WTC11 (cell line): ENCODE measurements around the gene RMDN3. TPM values are rescaled to one million over a fixed set of nuclear protein-coding genes. Genes with fewer than 3 reads are reported as not detected.

ENCODE experiments used
- ATAC-seq: fragments of 200-7000 bp; cut with Tn5 transposase; 2 replicates; pipeline ENCODE4 v1.10.0; 2021; ENCODE audit warnings: mild to moderate bottlenecking, moderate library complexity
- CTCF ChIA-PET: fragments of 300-600 bp; sonication (Branson Sonifier 250); formaldehyde crosslinking; loops from one replicate; lab custom pipeline; 2021; ENCODE audit warnings: antibody characterized with exemption; lab: Charles Lee
- POLR2A ChIA-PET: fragments of 350-600 bp; sonication (Branson Sonifier 250); formaldehyde crosslinking; loops from one replicate; lab custom pipeline; 2021; ENCODE audit warnings: antibody characterized with exemption; lab: Charles Lee
- DNase-seq: peaks from one replicate; pipeline ENCODE4 v3.0.0; 2021; ENCODE audit warnings: low spot score
- H3K27ac Mint-ChIP-seq: 2 replicates; pipeline ENCODE4 v1.8.0; 2021; ENCODE audit warnings: mixed read lengths
- H3K27me3 Mint-ChIP-seq: 2 replicates; pipeline ENCODE4 v1.8.0; 2021; ENCODE audit warnings: low read depth, mild to moderate bottlenecking, moderate library complexity, mixed read lengths
- H3K36me3 Mint-ChIP-seq: 2 replicates; pipeline ENCODE4 v1.8.0; 2021; ENCODE audit warnings: mixed read lengths
- H3K4me1 Mint-ChIP-seq: 2 replicates; pipeline ENCODE4 v1.8.0; 2022; ENCODE audit warnings: mixed read lengths
- H3K4me3 Mint-ChIP-seq: 2 replicates; pipeline ENCODE4 v1.8.0; 2021; ENCODE audit warnings: mild to moderate bottlenecking, moderate library complexity, mixed read lengths
- H3K9me3 Mint-ChIP-seq: 2 replicates; pipeline ENCODE4 v1.8.0; 2021; ENCODE audit warnings: mixed read lengths
- AR ChIP-seq: fragments of 250-450 bp; sonication (Bioruptor Pico); IDR thresholded peaks from 2 replicates; pipeline ENCODE4 v1.9.0; 2021; ENCODE audit warnings: mild to moderate bottlenecking
- ATF1 ChIP-seq: sonication (generic); formaldehyde crosslinking; IDR thresholded peaks from 2 replicates; pipeline ENCODE4 v1.8.1; 2023; ENCODE audit warnings: mild to moderate bottlenecking, moderate library complexity, missing genetic modification reagents
- ATF2 ChIP-seq: sonication (generic); formaldehyde crosslinking; IDR thresholded peaks from 2 replicates; pipeline ENCODE4 v1.8.1; 2022; ENCODE audit warnings: low read depth, missing genetic modification reagents, borderline replicate concordance
- CBFB ChIP-seq: sonication (generic); formaldehyde crosslinking; IDR thresholded peaks from 2 replicates; pipeline ENCODE4 v1.8.1; 2022; ENCODE audit warnings: mild to moderate bottlenecking, low read depth, missing genetic modification reagents
- CDX4 ChIP-seq: fragments of 250-450 bp; sonication (Bioruptor Pico); IDR thresholded peaks from 2 replicates; pipeline ENCODE4 v1.9.0; 2021; ENCODE audit warnings: moderate library complexity, mild to moderate bottlenecking, inconsistent platforms, borderline replicate concordance
- E2F4 ChIP-seq: sonication (generic); formaldehyde crosslinking; IDR thresholded peaks from 2 replicates; pipeline ENCODE4 v1.8.1; 2022; ENCODE audit warnings: low read depth, mild to moderate bottlenecking, moderate library complexity, missing genetic modification reagents, borderline replicate concordance
- E2F5 ChIP-seq: sonication (generic); formaldehyde crosslinking; IDR thresholded peaks from 2 replicates; pipeline ENCODE4 v1.8.1; 2022; ENCODE audit warnings: mild to moderate bottlenecking, moderate library complexity, missing genetic modification reagents
- ETV6 ChIP-seq: sonication (generic); formaldehyde crosslinking; IDR thresholded peaks from 2 replicates; pipeline ENCODE4 v1.8.1; 2022; ENCODE audit warnings: mild to moderate bottlenecking, missing genetic modification reagents
- FOXJ3 ChIP-seq: sonication (generic); formaldehyde crosslinking; IDR thresholded peaks from 2 replicates; pipeline ENCODE4 v1.9.0; 2021; ENCODE audit warnings: missing genetic modification reagents, mild to moderate bottlenecking, borderline replicate concordance
- HMGA2 ChIP-seq: fragments of 250-450 bp; sonication (Bioruptor Pico); IDR thresholded peaks from 2 replicates; pipeline ENCODE4 v1.4.0; 2021; ENCODE audit warnings: mild to moderate bottlenecking, moderate library complexity
- PRDM15 ChIP-seq: sonication (generic); formaldehyde crosslinking; IDR thresholded peaks from 2 replicates; pipeline ENCODE4 v1.8.0; 2022; ENCODE audit warnings: missing genetic modification reagents
- PREB ChIP-seq: sonication (generic); formaldehyde crosslinking; IDR thresholded peaks from 2 replicates; pipeline ENCODE4 v1.8.1; 2022; ENCODE audit warnings: mild to moderate bottlenecking, missing genetic modification reagents, moderate library complexity, borderline replicate concordance
- RELA ChIP-seq: sonication (generic); formaldehyde crosslinking; IDR thresholded peaks from 2 replicates; pipeline ENCODE4 v1.8.1; 2022; ENCODE audit warnings: missing genetic modification reagents, mild to moderate bottlenecking, borderline replicate concordance
- SP1 ChIP-seq: sonication (generic); formaldehyde crosslinking; conservative IDR thresholded peaks from 2 replicates; pipeline ENCODE4 v1.8.1; 2022; ENCODE audit warnings: missing genetic modification reagents
- TEAD1 ChIP-seq: sonication (generic); formaldehyde crosslinking; IDR thresholded peaks from 2 replicates; pipeline ENCODE4 v1.8.0; 2022; ENCODE audit warnings: mild to moderate bottlenecking, missing genetic modification reagents
- TEAD4 ChIP-seq: sonication (generic); formaldehyde crosslinking; IDR thresholded peaks from 2 replicates; pipeline ENCODE4 v1.8.0; 2022; ENCODE audit warnings: mild to moderate bottlenecking, missing genetic modification reagents
- ZBTB43 ChIP-seq: sonication (generic); formaldehyde crosslinking; IDR thresholded peaks from 2 replicates; pipeline ENCODE4 v1.8.1; 2023; ENCODE audit warnings: mild to moderate bottlenecking, missing genetic modification reagents
- ZNF219 ChIP-seq: sonication (generic); formaldehyde crosslinking; IDR thresholded peaks from 2 replicates; pipeline ENCODE4 v1.8.0; 2023; ENCODE audit warnings: missing genetic modification reagents, mild to moderate bottlenecking, borderline replicate concordance
- ZNF232 ChIP-seq: sonication (generic); formaldehyde crosslinking; IDR thresholded peaks from 2 replicates; pipeline ENCODE4 v1.8.0; 2022; ENCODE audit warnings: mild to moderate bottlenecking, missing genetic modification reagents
- ZNF416 ChIP-seq: fragments of 250-450 bp; sonication (Bioruptor Pico); IDR thresholded peaks from 2 replicates; pipeline ENCODE4 v1.9.0; 2021; ENCODE audit warnings: mild to moderate bottlenecking, inconsistent platforms
- total RNA-seq: library from RNA; stranded (reverse); gene quantifications from 3 replicates; pipeline ENCODE4 v1.2.3, GENCODE V29; 2021

Gene RMDN3
- total RNA-seq, 1 experiment from 2014 or later: 22.8 TPM

GRCh38 chr15:40775740-40776536, 20.9 kb upstream of the RMDN3 start:
- POLR2A ChIA-PET: no interaction called here
- no peaks in the 10 kb centered on the region for H3K4me1 Mint-ChIP-seq

More at GRCh38 chr15:40775740-40776536, 20.9 kb upstream of the RMDN3 start:
- ATAC-seq (no peak), DNase-seq (no peak)
- CTCF ChIA-PET: interaction anchor here (0.6 to 1.5 kb wide), 2 partner anchors 11 to 82 kb away, joined by 3 to 4 read pairs; no protein-coding TSS in a partner anchor
- TF ChIP-seq AR (CRISPR knock-in tag) (no peak), ETV6 (CRISPR knock-in tag) (no peak), TEAD1 (CRISPR knock-in tag) (no peak), FOXJ3 (CRISPR knock-in tag) (no peak), E2F5 (CRISPR knock-in tag) (no peak), PREB (CRISPR knock-in tag) (no peak), E2F4 (CRISPR knock-in tag) (no peak), HMGA2 (CRISPR knock-in tag) (no peak), ATF2 (CRISPR knock-in tag) (no peak), TEAD4 (CRISPR knock-in tag) (no peak), ATF1 (CRISPR knock-in tag) (no peak), RELA (no peak), PRDM15 (CRISPR knock-in tag) (no peak), ZNF219 (CRISPR knock-in tag) (no peak), SP1 (CRISPR knock-in tag) (no peak), ZBTB43 (CRISPR knock-in tag) (no peak), CBFB (CRISPR knock-in tag) (no peak), CDX4 (no peak), ZNF416 (CRISPR knock-in tag) (no peak), ZNF232 (CRISPR knock-in tag) (no peak)
- Mint-ChIP-seq H3K27me3 (no peaks in the 10 kb centered on the region), H3K36me3 (peaks cover 27% of the 10 kb centered on the region), H3K4me3 (no peak overlapping the region), H3K9me3 (no peaks in the 10 kb centered on the region), H3K27ac (no peak overlapping the region)
